Endothelial cell of umbilical vein (primary cell): ENCODE results near the gene DPYSL4. TPM values are rescaled to one million over a fixed set of nuclear protein-coding genes. Genes with fewer than 3 reads are reported as not detected.

Experiments
- BruUV-seq: library from RNA; stranded (reverse); fragments of 400-500 nt; replicated peaks from 2 replicates; lab custom pipeline; 2021; lab: Mats Ljungman, UMichigan
- CTCF ChIA-PET: fragments of 300-600, 350-600 bp; sonication (Branson Sonifier 250); formaldehyde crosslinking; loops from one replicate; lab custom pipeline; 2021; ENCODE audit warnings: antibody characterized with exemption, inconsistent platforms; lab: Charles Lee
- POLR2A ChIA-PET: fragments of 300-600, 350-600 bp; sonication (Branson Sonifier 250); formaldehyde crosslinking; loops from one replicate; lab custom pipeline; 2021; ENCODE audit warnings: antibody characterized with exemption, inconsistent platforms; lab: Charles Lee
- DNase-seq: peaks from one replicate; pipeline ENCODE4 v3.0.0-alpha.2; 2011; ENCODE audit warnings: low read depth, low spot score
- FAIRE-seq: peaks from 2 replicates; lab custom pipeline; 2011; peaks lifted over from hg19 to GRCh38; lab: Jason Lieb, UNC
- H2AFZ ChIP-seq: 2 replicates; pipeline ENCODE4 v1.6.0; 2012; ENCODE audit warnings: low read depth, low read length, control low read depth, inconsistent platforms
- H3K27ac ChIP-seq: 2 replicates; pipeline ENCODE4 v1.5.1; 2011; ENCODE audit warnings: low read depth, mild to moderate bottlenecking, control low read depth, low read length, moderate library complexity; ENCODE audit not compliant: insufficient read depth
- H3K27me3 ChIP-seq, 2 experiments: 2 replicates each; pipeline versions ENCODE4 v1.6.0 to v1.6.1; 2011; ENCODE audit warnings: low read length in 2 of 2, mixed read lengths in 1 of 2; ENCODE audit not compliant: control insufficient read depth in 2 of 2, insufficient read depth in 2 of 2
- H3K36me3 ChIP-seq, 2 experiments: 2 replicates in 1 of 2; 3 replicates in 1 of 2; pipeline ENCODE4 v1.5.1; 2011; ENCODE audit warnings: low read length in 2 of 2, mild to moderate bottlenecking in 1 of 2, moderate library complexity in 1 of 2; ENCODE audit not compliant: control insufficient read depth in 2 of 2, insufficient read depth in 2 of 2; ENCODE audit errors: extremely low read depth in 1 of 2
- H3K4me1 ChIP-seq: 3 replicates; pipeline ENCODE4 v1.5.1; 2011; ENCODE audit warnings: mild to moderate bottlenecking, low read length; ENCODE audit not compliant: control insufficient read depth, insufficient read depth; ENCODE audit errors: extremely low read depth
- H3K4me2 ChIP-seq: 2 replicates; pipeline ENCODE4 v1.6.1; 2011; ENCODE audit warnings: low read length, control low read depth, mixed read lengths; ENCODE audit not compliant: insufficient read depth
- H3K4me3 ChIP-seq, 3 experiments: fragments of 200-600 bp in 1 of 3; sonication (generic), shearing (Covaris generic) in 1 of 3; replicated peaks in 1 of 3; 2 replicates each; pipeline ENCODE4 v1.5.1; 2011 to 2016; ENCODE audit warnings: control low read depth in 3 of 3, low read length in 3 of 3, mild to moderate bottlenecking in 2 of 3, inconsistent platforms in 1 of 3, low read depth in 1 of 3, moderate library complexity in 1 of 3; ENCODE audit not compliant: insufficient read depth in 1 of 3
- H3K79me2 ChIP-seq: 2 replicates; pipeline ENCODE4 v1.6.0; 2012; ENCODE audit warnings: low read length, inconsistent platforms; ENCODE audit not compliant: control insufficient read depth, insufficient read depth
- H3K9ac ChIP-seq: replicated peaks from 2 replicates; pipeline ENCODE3; 2011; ENCODE audit warnings: low read length, control low read depth; ENCODE audit not compliant: insufficient read depth; ENCODE audit errors: extremely low read depth
- H3K9me1 ChIP-seq: replicated peaks from 3 replicates; pipeline ENCODE4 v1.6.0; 2011; ENCODE audit warnings: mild to moderate bottlenecking, low read length; ENCODE audit not compliant: control insufficient read depth, insufficient read depth; ENCODE audit errors: extremely low read depth
- H3K9me3 ChIP-seq: replicated peaks from 2 replicates; pipeline ENCODE4 v1.5.1; 2012; ENCODE audit warnings: low read length, inconsistent platforms; ENCODE audit not compliant: control insufficient read depth, insufficient read depth
- H4K20me1 ChIP-seq: replicated peaks from 2 replicates; pipeline ENCODE3; 2011; ENCODE audit warnings: mild to moderate bottlenecking, low read length; ENCODE audit not compliant: control insufficient read depth, insufficient read depth; ENCODE audit errors: extremely low read depth
- CTCF ChIP-seq, 2 donors: IDR thresholded peaks; 1 replicate in 1 of 2; 2 replicates in 1 of 2; pipeline ENCODE4 v1.5.1; 2011; ENCODE audit warnings: low read length in 2 of 2, mild to moderate bottlenecking in 2 of 2, moderate library complexity in 2 of 2, control low read depth in 1 of 2, inconsistent platforms in 1 of 2, low read depth in 1 of 2; ENCODE audit not compliant: insufficient read depth in 1 of 2; ENCODE audit errors: extremely low read depth in 1 of 2
- EZH2 ChIP-seq: IDR thresholded peaks from 2 replicates; pipeline ENCODE4 v1.6.1; 2012; ENCODE audit warnings: borderline replicate concordance, low read depth, mild to moderate bottlenecking, moderate library complexity, low read length, inconsistent platforms; ENCODE audit not compliant: severe bottlenecking
- FOS ChIP-seq: IDR thresholded peaks from 2 replicates; pipeline ENCODE4 v1.6.1; 2011; ENCODE audit warnings: mild to moderate bottlenecking, low read length, moderate library complexity, borderline replicate concordance; ENCODE audit not compliant: insufficient read depth
- GATA2 ChIP-seq: IDR thresholded peaks from 2 replicates; pipeline ENCODE4 v1.7.0; 2011; ENCODE audit warnings: low read depth, mild to moderate bottlenecking, moderate library complexity, mixed read lengths, low read length; ENCODE audit not compliant: insufficient read length, insufficient read depth
- JUN ChIP-seq: IDR thresholded peaks from 2 replicates; pipeline ENCODE4 v1.6.1; 2011; ENCODE audit warnings: borderline replicate concordance, low read depth; ENCODE audit not compliant: insufficient read length, insufficient read depth
- MAX ChIP-seq: IDR thresholded peaks from 2 replicates; pipeline ENCODE4 v1.6.1; 2011; ENCODE audit not compliant: insufficient read depth, insufficient read length
- MYC ChIP-seq: IDR thresholded peaks from one replicate; pipeline ENCODE4 v1.6.1; 2011; ENCODE audit warnings: mild to moderate bottlenecking, low read depth, low read length
- POLR2A ChIP-seq: IDR thresholded peaks from 2 replicates; pipeline ENCODE4 v1.6.1; 2012; ENCODE audit warnings: low read depth, mild to moderate bottlenecking, control low read depth, low read length
- POLR2AphosphoS5 ChIP-seq: IDR thresholded peaks from 2 replicates; pipeline ENCODE4 v1.6.1; 2012; ENCODE audit warnings: low read depth, mild to moderate bottlenecking, control low read depth, low read length, moderate library complexity; ENCODE audit not compliant: insufficient read depth
- dilution Hi-C: fragments of 300-500 bp; cut with MboI; formaldehyde crosslinking; loops from one replicate; pipeline ENCODE4 v1.15.0; 2019; ENCODE audit warnings: low sequenced_read_pairs; ENCODE audit not compliant: extremely low pct_ligation_motif_present
- intact Hi-C: fragments of 100-400 bp; cut with micrococcal nuclease; formaldehyde crosslinking; loops from one replicate; pipeline ENCODE4 v1.10.0; 2022
- polyA plus RNA-seq, 4 experiments: library from polyadenylated mRNA; depleted of rRNA in 3 of 4; stranded (reverse) in 3 of 4; unstranded in 1 of 4; fragments of >200 nt; gene quantifications; 2 replicates each; pipeline versions ENCODE4 v1.2.1 to v1.2.3, GENCODE V29; 2011 to 2012; ENCODE audit warnings: missing spikeins in 1 of 4
- total RNA-seq: library from RNA; stranded (reverse); gene quantifications from 2 replicates; pipeline ENCODE4 v1.2.3, GENCODE V29; 2021

Gene DPYSL4
- total and polyA plus RNA-seq, 2 donors (not counting 3 experiments of a cell fraction or from before 2014, with no cell fraction given): 27.1 to 60.0 TPM

GRCh38 chr10:132225849-132226205 lies 39.1 kb downstream of the DPYSL4 start:
- intact Hi-C loops: no loop called here
- no peak for TF ChIP-seq CTCF (IDR thresholded peaks at IDR 0.05; ENCODE audit: extremely low read depth in 1 of 2, insufficient read depth in 1 of 2, low read depth in 1 of 2, low read length in 2 of 2)
- TF ChIP-seq JUN: no peak
- no peak for TF ChIP-seq MYC
- no peak for TF ChIP-seq MAX
- TF ChIP-seq POLR2A: no peak
- TF ChIP-seq POLR2AphosphoS5: no peak
- TF ChIP-seq FOS: no peak
- TF ChIP-seq GATA2: no peak
- no peak for TF ChIP-seq EZH2
- CTCF ChIA-PET: interaction anchor here (1.4 to 1.6 kb wide), 2 partner anchors 11 to 126 kb away, joined by 3 to 7 read pairs; no protein-coding TSS in a partner anchor

More at GRCh38 chr10:132225849-132226205, 39.1 kb downstream of the DPYSL4 start:
- H3K27ac ChIP-seq: no peak overlapping the region
- no peak overlapping the region for H3K4me2 ChIP-seq
- no peaks in the 10 kb centered on the region for H3K27me3 ChIP-seq
- dilution Hi-C loops: no loop called here
- H3K4me1 ChIP-seq: no peaks in the 10 kb centered on the region
- H4K20me1 ChIP-seq: no peaks in the 10 kb centered on the region
- no TSS peak for BruUV-seq
- no peak overlapping the region for H3K4me3 ChIP-seq
- POLR2A ChIA-PET: no interaction called here
- FAIRE-seq: no peak
- no peaks in the 10 kb centered on the region for H3K36me3 ChIP-seq
- H3K79me2 ChIP-seq: no peaks in the 10 kb centered on the region
- DNase-seq: no peak
- H3K9me3 ChIP-seq: no peaks in the 10 kb centered on the region
- H3K9me1 ChIP-seq: no peaks in the 10 kb centered on the region
- H2AFZ ChIP-seq: no peak overlapping the region
- H3K9ac ChIP-seq: no peak overlapping the region
